Subcutaneous adipose tissue (tissue), 4 donors: ENCODE results near the gene KHDC3L. TPM values are rescaled to one million over a fixed set of nuclear protein-coding genes. Genes with fewer than 3 reads are reported as not detected.

Source experiments
- CTCF ChIP-seq: fragments of 450-650 bp; IDR thresholded peaks from one replicate; pipeline ENCODE4 v1.5.1; 2016; ENCODE audit warnings: low read depth, mild to moderate bottlenecking, control low read depth, antibody characterized with exemption, moderate library complexity
- total RNA-seq, 4 donors: library from RNA; depleted of rRNA; stranded (reverse); fragments of >200 nt; gene quantifications; one replicate each; pipeline ENCODE4 v1.1.0, GENCODE V29; 2016

Gene KHDC3L
- total RNA-seq, 4 donors from 2014 or later: not detected

GRCh38 chr6:73362869-73363536 is 545 bp downstream of the KHDC3L start:
- TF ChIP-seq CTCF: no peak

- TF ChIP-seq CTCF: no peak
Observed at GRCh38 chr6:73363537-73363875, 1.0 kb downstream of the KHDC3L start.

GRCh38 chr6:73364121-73364520 is 1.7 kb downstream of the KHDC3L start:
- no peak for TF ChIP-seq CTCF

GRCh38 chr6:73364549-73364948 is 2.1 kb downstream of the KHDC3L start:
- no peak for TF ChIP-seq CTCF

GRCh38 chr6:73367761-73368355 is 5.4 kb downstream of the KHDC3L start:
- no peak for TF ChIP-seq CTCF

GRCh38 chr6:73368675-73369074 is 6.2 kb downstream of the KHDC3L start:
- TF ChIP-seq CTCF: no peak

GRCh38 chr6:73369157-73369556 is 6.7 kb downstream of the KHDC3L start:
- no peak for TF ChIP-seq CTCF
